Vagina (tissue), 2 donors: ENCODE results near the gene ZNF516. TPM values are rescaled to one million over a fixed set of nuclear protein-coding genes. Genes with fewer than 3 reads are reported as not detected.

Experiments used
- DNase-seq, 2 donors: peaks; one replicate each; pipeline ENCODE4 v3.0.0-alpha.2; 2017; ENCODE audit errors: extremely low spot score in 2 of 2
- H3K27ac ChIP-seq: fragments of 200-600 bp; sonication (generic); one replicate; pipeline ENCODE4 v1.5.1; 2019
- H3K27me3 ChIP-seq: fragments of 200-600 bp; sonication (generic); one replicate; pipeline ENCODE4 v1.5.1; 2019
- H3K36me3 ChIP-seq, 2 donors: fragments of 200-600 bp; sonication (generic); one replicate each; pipeline ENCODE4 v1.5.1; 2017 to 2019
- H3K4me1 ChIP-seq: fragments of 200-600 bp; sonication (generic); one replicate; pipeline ENCODE4 v1.5.1; 2019
- H3K4me3 ChIP-seq, 2 donors: fragments of 200-600 bp; sonication (generic); 1 replicate in 1 of 2; 2 replicates in 1 of 2; pipeline ENCODE4 v1.5.1; 2016 to 2019
- H3K9me3 ChIP-seq: fragments of 200-600 bp; sonication (generic); one replicate; pipeline ENCODE4 v1.5.1; 2019
- POLR2A ChIP-seq, 2 donors: fragments of 450-650 bp; IDR thresholded peaks; one replicate each; pipeline ENCODE4 v1.6.1; 2017; ENCODE audit warnings: antibody characterized with exemption in 2 of 2, mild to moderate bottlenecking in 2 of 2, moderate library complexity in 2 of 2
- POLR2AphosphoS5 ChIP-seq, 2 donors: sonication (generic); formaldehyde crosslinking; IDR thresholded peaks; one replicate each; pipeline ENCODE4 v1.9.0; 2017; ENCODE audit warnings: antibody characterized with exemption in 2 of 2, mild to moderate bottlenecking in 2 of 2, low read depth in 1 of 2; ENCODE audit not compliant: insufficient read depth in 1 of 2
- intact Hi-C: fragments of 100-400 bp; cut with DNase I; formaldehyde crosslinking; loops from one replicate; pipeline ENCODE4 v1.15.1; 2023
- total RNA-seq: library from RNA; depleted of rRNA; stranded (reverse); fragments of >200 nt; gene quantifications from one replicate; pipeline ENCODE4 v1.2.3, GENCODE V29; 2016
- TF ChIP-seq, protein P1 (sequence below), 3 experiments: fragments of 450-650 bp in 2 of 3; fragments of 200-600 bp in 1 of 3; sonication (generic) in 1 of 3; IDR thresholded peaks; one replicate each; pipeline ENCODE4 v1.5.1; 2017 to 2019; ENCODE audit warnings: antibody characterized with exemption in 3 of 3, mild to moderate bottlenecking in 2 of 3, moderate library complexity in 2 of 3

The ZNF516 gene
- total RNA-seq, 1 donor from 2014 or later: 46.4 TPM

DNA sequence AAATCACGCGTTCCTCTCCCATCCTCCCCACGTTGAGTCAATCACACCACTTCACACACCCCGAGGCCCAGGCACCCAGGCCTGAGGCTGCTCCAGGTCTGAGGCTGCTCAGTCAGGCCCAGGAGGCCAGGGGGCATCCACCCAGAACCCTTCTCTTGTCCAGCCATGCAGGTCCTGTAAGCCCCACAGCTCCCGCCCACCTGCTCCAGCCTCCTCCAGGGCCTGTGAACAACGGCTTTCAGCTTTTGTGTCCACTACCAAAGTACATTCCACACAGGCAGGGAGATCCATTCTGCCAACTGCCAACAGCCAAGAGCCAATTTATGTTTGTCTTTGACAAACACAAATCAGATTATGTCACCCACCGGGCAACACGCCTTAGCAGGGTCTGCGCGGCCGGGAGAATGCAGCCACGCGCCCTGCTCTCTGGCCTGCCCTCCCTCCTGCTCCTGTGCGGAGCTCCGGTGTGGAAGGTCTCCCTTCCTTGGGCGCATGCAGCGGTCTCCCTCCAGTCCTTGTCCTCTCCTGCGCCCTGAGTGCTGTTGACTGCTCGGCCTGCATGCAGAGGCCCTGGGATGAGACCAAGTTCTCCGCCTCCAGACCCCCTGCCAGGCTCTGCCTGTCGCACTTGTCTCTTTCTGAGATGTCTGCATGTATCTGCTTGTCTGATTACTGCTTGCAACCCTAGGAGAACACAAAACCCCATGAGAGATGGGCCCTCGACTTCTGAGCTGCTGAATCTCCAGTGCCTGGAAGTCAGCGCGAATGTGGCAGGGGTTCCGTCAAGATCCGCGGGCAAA lies 146.6 kb downstream of the ZNF516 start:
- intact Hi-C loops: no loop called here
- H3K4me3 ChIP-seq: no peak overlapping the region

DNA sequence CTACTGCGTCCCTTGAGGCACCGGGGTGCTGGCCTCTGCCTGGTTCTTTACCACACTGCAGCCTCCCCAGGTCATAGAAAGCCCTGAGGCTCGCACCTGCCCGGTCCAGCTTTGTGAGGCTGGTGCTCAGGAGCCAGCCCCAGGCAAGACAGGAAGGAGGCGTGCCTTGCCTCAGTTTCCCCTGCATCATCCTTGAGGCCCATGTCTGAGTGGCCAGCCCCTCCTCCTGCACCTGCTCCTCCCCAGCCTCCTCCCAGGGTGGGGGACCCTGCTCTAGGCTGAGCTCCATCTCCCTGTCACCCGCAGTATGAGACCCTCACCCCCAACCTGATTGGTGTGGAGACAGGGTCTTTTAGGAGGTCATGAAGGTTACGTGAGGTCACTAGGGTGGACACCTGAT lies 147.7 kb downstream of the ZNF516 start:
- TF ChIP-seq, protein P1, sequence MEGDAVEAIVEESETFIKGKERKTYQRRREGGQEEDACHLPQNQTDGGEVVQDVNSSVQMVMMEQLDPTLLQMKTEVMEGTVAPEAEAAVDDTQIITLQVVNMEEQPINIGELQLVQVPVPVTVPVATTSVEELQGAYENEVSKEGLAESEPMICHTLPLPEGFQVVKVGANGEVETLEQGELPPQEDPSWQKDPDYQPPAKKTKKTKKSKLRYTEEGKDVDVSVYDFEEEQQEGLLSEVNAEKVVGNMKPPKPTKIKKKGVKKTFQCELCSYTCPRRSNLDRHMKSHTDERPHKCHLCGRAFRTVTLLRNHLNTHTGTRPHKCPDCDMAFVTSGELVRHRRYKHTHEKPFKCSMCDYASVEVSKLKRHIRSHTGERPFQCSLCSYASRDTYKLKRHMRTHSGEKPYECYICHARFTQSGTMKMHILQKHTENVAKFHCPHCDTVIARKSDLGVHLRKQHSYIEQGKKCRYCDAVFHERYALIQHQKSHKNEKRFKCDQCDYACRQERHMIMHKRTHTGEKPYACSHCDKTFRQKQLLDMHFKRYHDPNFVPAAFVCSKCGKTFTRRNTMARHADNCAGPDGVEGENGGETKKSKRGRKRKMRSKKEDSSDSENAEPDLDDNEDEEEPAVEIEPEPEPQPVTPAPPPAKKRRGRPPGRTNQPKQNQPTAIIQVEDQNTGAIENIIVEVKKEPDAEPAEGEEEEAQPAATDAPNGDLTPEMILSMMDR (IDR thresholded peaks at IDR 0.05): no peak
- TF ChIP-seq POLR2A (IDR thresholded peaks at IDR 0.05) (no peak), POLR2AphosphoS5 (IDR thresholded peaks at IDR 0.05; ENCODE audit: insufficient read depth in 1 of 2, low read depth in 1 of 2) (no peak)
- Histone ChIP-seq H3K4me3 (no peak overlapping the region), H3K27ac (no peak overlapping the region), H3K4me1 (peaks cover 19% of the 10 kb centered on the region), H3K9me3 (no peaks in the 10 kb centered on the region), H3K36me3 (no peaks in the 10 kb centered on the region), H3K27me3 (no peaks in the 10 kb centered on the region)
- intact Hi-C loops: no loop called here
- peak in 1 of 2 donors; percentile 58 for DNase-seq

More for the DNA sequence above, 146.6 kb downstream of the ZNF516 start:
- TF ChIP-seq POLR2AphosphoS5 (IDR thresholded peaks at IDR 0.05; ENCODE audit: insufficient read depth in 1 of 2, low read depth in 1 of 2) (no peak), POLR2A (IDR thresholded peaks at IDR 0.05) (no peak)
- TF ChIP-seq, protein P1 (IDR thresholded peaks at IDR 0.05): no peak
- peak in 1 of 2 donors; percentile 86 for DNase-seq
- H3K27ac ChIP-seq: no peak overlapping the region
- no peaks in the 10 kb centered on the region for H3K27me3 ChIP-seq
- H3K36me3 ChIP-seq: no peaks in the 10 kb centered on the region
- no peaks in the 10 kb centered on the region for H3K9me3 ChIP-seq
- H3K4me1 ChIP-seq: peaks cover 21% of the 10 kb centered on the region

DNA sequence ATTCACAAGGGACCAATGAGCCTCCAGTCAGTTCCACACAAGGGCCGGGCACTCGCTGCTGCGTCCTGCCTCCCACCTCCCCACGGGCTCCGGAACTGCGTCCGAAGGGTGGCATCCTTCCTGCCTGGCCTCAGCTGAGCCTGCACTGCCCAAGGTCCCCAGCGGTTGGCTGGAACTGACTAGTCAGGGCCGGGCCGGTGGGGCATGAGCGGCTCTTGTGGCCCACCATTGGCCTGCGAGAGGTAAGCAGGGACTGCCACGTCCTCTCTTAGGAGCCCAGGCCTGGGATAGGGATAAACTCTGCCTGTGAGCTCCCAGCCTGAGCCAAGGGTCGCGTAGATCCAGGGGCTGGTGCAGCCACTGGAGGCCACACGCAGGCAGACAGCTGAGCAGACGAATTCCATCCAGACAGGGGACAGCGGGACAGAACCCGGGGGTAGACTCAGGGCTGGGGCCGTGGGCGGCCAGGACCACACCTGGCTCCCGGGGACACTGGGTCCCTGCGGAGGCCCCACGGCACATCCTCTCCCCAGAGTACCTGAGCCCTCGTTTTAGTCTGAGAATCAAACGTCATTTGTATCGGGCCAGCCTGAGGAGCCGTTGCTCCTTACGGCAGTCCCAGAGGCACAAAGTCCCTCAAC lies 148.4 kb downstream of the ZNF516 start:
- Histone ChIP-seq H3K27ac (no peak overlapping the region), H3K4me3 (no peak overlapping the region), H3K4me1 (peaks cover 12% of the 10 kb centered on the region), H3K36me3 (no peaks in the 10 kb centered on the region), H3K9me3 (no peaks in the 10 kb centered on the region), H3K27me3 (no peaks in the 10 kb centered on the region)
- intact Hi-C loops: no loop called here
- TF ChIP-seq, protein P1 (IDR thresholded peaks at IDR 0.05): no peak
- no peak for TF ChIP-seq POLR2A (IDR thresholded peaks at IDR 0.05)
- TF ChIP-seq POLR2AphosphoS5 (IDR thresholded peaks at IDR 0.05; ENCODE audit: insufficient read depth in 1 of 2, low read depth in 1 of 2): no peak
- DNase-seq: peak in 1 of 2 donors; percentile 62

DNA sequence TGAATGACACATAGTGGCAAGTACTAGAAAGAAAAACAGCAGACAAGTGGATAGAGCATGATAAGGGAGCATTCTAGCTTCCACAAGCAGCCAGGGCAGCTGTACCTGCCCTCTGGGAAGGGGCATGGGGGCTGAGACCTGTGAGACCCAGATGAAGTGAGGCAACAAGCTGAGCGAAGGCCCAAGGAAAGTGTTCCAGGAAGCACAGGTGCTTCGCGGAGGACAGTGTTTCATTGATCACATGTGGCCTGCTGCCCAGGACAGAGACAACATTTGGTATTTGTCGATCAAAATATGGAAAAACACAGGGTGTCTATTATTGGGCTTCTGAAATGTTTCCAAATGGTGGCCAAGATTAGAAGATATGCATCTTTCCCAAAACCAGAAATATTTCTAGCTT lies 149.1 kb downstream of the ZNF516 start:
- no peaks in the 10 kb centered on the region for H3K9me3 ChIP-seq
- no peak for TF ChIP-seq POLR2A (IDR thresholded peaks at IDR 0.05)
- TF ChIP-seq, protein P1 (IDR thresholded peaks at IDR 0.05): no peak
- H3K36me3 ChIP-seq: no peaks in the 10 kb centered on the region
- no peak overlapping the region for H3K4me3 ChIP-seq
- peaks cover 9% of the 10 kb centered on the region for H3K4me1 ChIP-seq
- no peak overlapping the region for H3K27ac ChIP-seq
- DNase-seq: peak in 1 of 2 donors; percentile 58
- H3K27me3 ChIP-seq: no peaks in the 10 kb centered on the region
- intact Hi-C loops: no loop called here
